DOHH2 (cell line): Measurements from ENCODE around the gene DAGLA.

ENCODE experiments used
- H3F3A ChIP-seq: fragments of 200-600 bp; sonication (generic), shearing (Covaris generic); 2 replicates; pipeline ENCODE4 v1.6.0; 2016; ENCODE audit warnings: antibody characterized with exemption, mild to moderate bottlenecking; ENCODE audit not compliant: control insufficient read depth, insufficient read depth
- H3K27ac ChIP-seq: fragments of 200-600 bp; sonication (generic); 2 replicates; pipeline ENCODE4 v1.5.1; 2014; ENCODE audit warnings: low read depth, mild to moderate bottlenecking, low read length, moderate library complexity
- H3K27me3 ChIP-seq: fragments of 200-600 bp; sonication (generic); 2 replicates; pipeline ENCODE4 v1.6.1; 2014; ENCODE audit warnings: mild to moderate bottlenecking, low read length, mixed read lengths; ENCODE audit not compliant: control insufficient read depth
- H3K36me3 ChIP-seq: fragments of 200-600 bp; sonication (generic); 2 replicates; pipeline ENCODE4 v1.6.1; 2014; ENCODE audit warnings: mild to moderate bottlenecking, low read length, moderate library complexity, mixed read lengths; ENCODE audit not compliant: control insufficient read depth
- H3K4me1 ChIP-seq: fragments of 200-600 bp; sonication (generic); 2 replicates; pipeline ENCODE4 v1.6.1; 2014; ENCODE audit warnings: mild to moderate bottlenecking, low read length, mixed read lengths; ENCODE audit not compliant: control insufficient read depth
- H3K4me2 ChIP-seq: fragments of 200-600 bp; sonication (generic); 2 replicates; pipeline ENCODE4 v1.6.0; 2014; ENCODE audit warnings: mild to moderate bottlenecking, low read length, moderate library complexity
- H3K4me3 ChIP-seq: fragments of 200-600 bp; sonication (generic); 2 replicates; pipeline ENCODE4 v1.5.1; 2014; ENCODE audit warnings: mild to moderate bottlenecking, low read length, mixed read lengths
- H3K79me2 ChIP-seq: fragments of 200-600 bp; sonication (generic); 2 replicates; pipeline ENCODE4 v1.6.1; 2014; ENCODE audit warnings: mild to moderate bottlenecking, low read length, mixed read lengths; ENCODE audit not compliant: control insufficient read depth
- H3K9me2 ChIP-seq: fragments of 200-600 bp; sonication (generic); replicated peaks from 2 replicates; pipeline ENCODE4 v1.6.1; 2014; ENCODE audit warnings: mild to moderate bottlenecking, low read length, mixed read lengths; ENCODE audit not compliant: control insufficient read depth
- H3K9me3 ChIP-seq: fragments of 200-600 bp; sonication (generic); 2 replicates; pipeline ENCODE4 v1.6.1; 2014; ENCODE audit warnings: antibody characterized with exemption, low read length, mixed read lengths; ENCODE audit not compliant: control insufficient read depth, insufficient read depth
- H4K20me1 ChIP-seq: fragments of 200-600 bp; sonication (generic); 2 replicates; pipeline ENCODE4 v1.6.0; 2014; ENCODE audit warnings: low read depth, mild to moderate bottlenecking, antibody characterized with exemption, low read length, moderate library complexity; ENCODE audit not compliant: control insufficient read depth, insufficient read depth
- EZH2phosphoT487 ChIP-seq: fragments of 200-600 bp; sonication (generic); IDR thresholded peaks from 2 replicates; pipeline ENCODE4 v1.6.1; 2017; ENCODE audit warnings: borderline replicate concordance, mild to moderate bottlenecking, antibody characterized with exemption, low read length, moderate library complexity, mixed read lengths
- TF ChIP-seq, protein P1 (sequence below): fragments of 200-600 bp; sonication (generic); IDR thresholded peaks from one replicate; pipeline ENCODE4 v1.5.1; 2014; ENCODE audit warnings: antibody characterized with exemption, mild to moderate bottlenecking, low read depth, low read length; ENCODE audit not compliant: poor library complexity, severe bottlenecking

Gene DAGLA

DNA sequence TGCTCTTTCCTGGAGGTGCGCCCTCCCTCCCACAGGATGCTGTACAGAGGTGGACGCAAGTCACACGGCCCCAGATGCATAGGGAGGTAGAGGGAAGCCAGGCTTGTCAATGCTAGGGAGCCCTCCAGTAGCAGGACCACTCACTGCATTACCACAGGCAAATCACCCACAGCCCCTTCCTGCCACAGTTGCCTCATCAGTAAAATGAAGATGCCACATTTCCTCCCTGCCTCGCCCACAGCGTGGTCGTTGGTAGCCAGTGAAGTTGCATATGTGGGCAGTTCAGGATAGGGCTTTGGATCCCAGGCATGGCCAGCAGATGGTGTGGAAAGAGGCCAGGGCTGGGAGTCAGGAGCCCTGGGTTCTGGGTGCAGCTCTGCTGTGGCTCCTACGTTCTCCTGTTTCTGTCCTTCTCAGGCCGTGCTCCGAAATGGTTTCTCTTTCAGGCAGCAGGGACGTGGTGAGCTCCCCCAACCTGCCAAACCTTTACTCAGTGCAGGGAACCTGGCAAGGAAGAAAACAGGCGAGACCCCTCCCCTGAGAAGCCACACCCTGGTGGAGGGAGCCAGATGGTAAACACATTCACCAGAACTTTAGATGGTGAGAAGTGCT, 22.6 kb downstream of the DAGLA start:
- H3K27ac ChIP-seq, result no peak overlapping the region
- no peaks in the 10 kb centered on the region for H3K4me1 ChIP-seq
- H4K20me1 ChIP-seq, result no peaks in the 10 kb centered on the region
- H3K4me3 ChIP-seq, result no peak overlapping the region
- no peaks in the 10 kb centered on the region for H3K9me3 ChIP-seq
- H3K4me2 ChIP-seq, result no peak overlapping the region
- no peak for TF ChIP-seq EZH2phosphoT487
- TF ChIP-seq, protein P1, sequence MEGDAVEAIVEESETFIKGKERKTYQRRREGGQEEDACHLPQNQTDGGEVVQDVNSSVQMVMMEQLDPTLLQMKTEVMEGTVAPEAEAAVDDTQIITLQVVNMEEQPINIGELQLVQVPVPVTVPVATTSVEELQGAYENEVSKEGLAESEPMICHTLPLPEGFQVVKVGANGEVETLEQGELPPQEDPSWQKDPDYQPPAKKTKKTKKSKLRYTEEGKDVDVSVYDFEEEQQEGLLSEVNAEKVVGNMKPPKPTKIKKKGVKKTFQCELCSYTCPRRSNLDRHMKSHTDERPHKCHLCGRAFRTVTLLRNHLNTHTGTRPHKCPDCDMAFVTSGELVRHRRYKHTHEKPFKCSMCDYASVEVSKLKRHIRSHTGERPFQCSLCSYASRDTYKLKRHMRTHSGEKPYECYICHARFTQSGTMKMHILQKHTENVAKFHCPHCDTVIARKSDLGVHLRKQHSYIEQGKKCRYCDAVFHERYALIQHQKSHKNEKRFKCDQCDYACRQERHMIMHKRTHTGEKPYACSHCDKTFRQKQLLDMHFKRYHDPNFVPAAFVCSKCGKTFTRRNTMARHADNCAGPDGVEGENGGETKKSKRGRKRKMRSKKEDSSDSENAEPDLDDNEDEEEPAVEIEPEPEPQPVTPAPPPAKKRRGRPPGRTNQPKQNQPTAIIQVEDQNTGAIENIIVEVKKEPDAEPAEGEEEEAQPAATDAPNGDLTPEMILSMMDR, result no peak
- H3F3A ChIP-seq, result no peaks in the 10 kb centered on the region
- no peaks in the 10 kb centered on the region for H3K9me2 ChIP-seq
- no peaks in the 10 kb centered on the region for H3K79me2 ChIP-seq
- H3K27me3 ChIP-seq, result no peaks in the 10 kb centered on the region
- H3K36me3 ChIP-seq, result no peaks in the 10 kb centered on the region

GRCh38 chr11:61704838-61705237, 24.6 kb downstream of the DAGLA start:
- H3K27me3 ChIP-seq, result no peaks in the 10 kb centered on the region
- H3K79me2 ChIP-seq, result no peaks in the 10 kb centered on the region
- no peaks in the 10 kb centered on the region for H4K20me1 ChIP-seq
- TF ChIP-seq, protein P1, result no peak
- no peak for TF ChIP-seq EZH2phosphoT487
- no peak overlapping the region for H3K27ac ChIP-seq
- no peaks in the 10 kb centered on the region for H3K9me3 ChIP-seq
- H3K4me1 ChIP-seq, result no peaks in the 10 kb centered on the region
- no peaks in the 10 kb centered on the region for H3K36me3 ChIP-seq
- H3F3A ChIP-seq, result no peaks in the 10 kb centered on the region
- H3K9me2 ChIP-seq, result no peaks in the 10 kb centered on the region
- H3K4me2 ChIP-seq, result no peak overlapping the region
- no peak overlapping the region for H3K4me3 ChIP-seq

GRCh38 chr11:61706452-61707400, 26.5 kb downstream of the DAGLA start:
- Histone ChIP-seq H3K4me1 (no peaks in the 10 kb centered on the region), H4K20me1 (no peaks in the 10 kb centered on the region), H3K9me3 (no peaks in the 10 kb centered on the region), H3K4me2 (no peak overlapping the region), H3K27ac (no peak overlapping the region), H3K79me2 (no peaks in the 10 kb centered on the region), H3K27me3 (no peaks in the 10 kb centered on the region), H3K4me3 (no peak overlapping the region), H3F3A (no peaks in the 10 kb centered on the region), H3K36me3 (no peaks in the 10 kb centered on the region), H3K9me2 (no peaks in the 10 kb centered on the region)
- TF ChIP-seq, protein P1, result no peak
- TF ChIP-seq EZH2phosphoT487, result no peak
